ENCODE results near the gene GSC. TPM values are rescaled to one million over a fixed set of nuclear protein-coding genes. Genes with fewer than 3 reads are reported as not detected.

The GSC gene
- total RNA-seq, 1 donor from 2014 or later, result not detected

GRCh38 chr14:94764573-94764972 is 5.3 kb downstream of the GSC start:
- H3K4me3 ChIP-seq (ENCODE audit: low read depth, low read length), result no peak overlapping the region
- H3K36me3 ChIP-seq (ENCODE audit: control insufficient read depth, insufficient read depth, low read length), result no peaks in the 10 kb centered on the region
- peaks cover 46% of the 10 kb centered on the region for H3K27me3 ChIP-seq (ENCODE audit: control insufficient read depth, insufficient read depth, low read length)
- TF ChIP-seq CTCF (IDR thresholded peaks at IDR 0.05; ENCODE audit: insufficient read depth, low read length, poor library complexity, severe bottlenecking), result no peak
- DNase-seq (ENCODE audit: low read depth), result no peak

- Histone ChIP-seq H3K36me3 (ENCODE audit: control insufficient read depth, insufficient read depth, low read length) (no peaks in the 10 kb centered on the region), H3K4me3 (ENCODE audit: low read depth, low read length) (no peak overlapping the region), H3K27me3 (ENCODE audit: control insufficient read depth, insufficient read depth, low read length) (peaks cover 26% of the 10 kb centered on the region)
- TF ChIP-seq CTCF (IDR thresholded peaks at IDR 0.05; ENCODE audit: insufficient read depth, low read length, poor library complexity, severe bottlenecking), result no peak
- DNase-seq (ENCODE audit: low read depth), result no peak
These were observed 7.5 kb downstream of the GSC start for GRCh38 chr14:94762431-94762830.

GRCh38 chr14:94761997-94762377 is 7.9 kb downstream of the GSC start:
- TF ChIP-seq CTCF (IDR thresholded peaks at IDR 0.05; ENCODE audit: insufficient read depth, low read length, poor library complexity, severe bottlenecking), result no peak
- no peak overlapping the region for H3K4me3 ChIP-seq (ENCODE audit: low read depth, low read length)

GRCh38 chr14:94761348-94761996 is 8.4 kb downstream of the GSC start:
- no peak overlapping the region for H3K4me3 ChIP-seq (ENCODE audit: low read depth, low read length)
- TF ChIP-seq CTCF (IDR thresholded peaks at IDR 0.05; ENCODE audit: insufficient read depth, low read length, poor library complexity, severe bottlenecking), result no peak
- peaks cover 17% of the 10 kb centered on the region for H3K27me3 ChIP-seq (ENCODE audit: control insufficient read depth, insufficient read depth, low read length)
- no peak for DNase-seq (ENCODE audit: low read depth)
- no peaks in the 10 kb centered on the region for H3K36me3 ChIP-seq (ENCODE audit: control insufficient read depth, insufficient read depth, low read length)

More at GRCh38 chr14:94761997-94762377, 7.9 kb downstream of the GSC start:
- Histone ChIP-seq H3K27me3 (ENCODE audit: control insufficient read depth, insufficient read depth, low read length) (peaks cover 22% of the 10 kb centered on the region), H3K36me3 (ENCODE audit: control insufficient read depth, insufficient read depth, low read length) (no peaks in the 10 kb centered on the region)
- DNase-seq (ENCODE audit: low read depth), result no peak

- Histone ChIP-seq H3K27me3 (ENCODE audit: control insufficient read depth, insufficient read depth, low read length) (peaks cover 2% of the 10 kb centered on the region), H3K36me3 (ENCODE audit: control insufficient read depth, insufficient read depth, low read length) (no peaks in the 10 kb centered on the region), H3K4me3 (ENCODE audit: low read depth, low read length) (no peak overlapping the region)
- DNase-seq (ENCODE audit: low read depth), result no peak
- no peak for TF ChIP-seq CTCF (IDR thresholded peaks at IDR 0.05; ENCODE audit: insufficient read depth, low read length, poor library complexity, severe bottlenecking)
These were observed 13.5 kb downstream of the GSC start for GRCh38 chr14:94756310-94756882.
